HuH-7 (cell line): Measurements from ENCODE around the gene FNIP1.
"Not testable (repeated sequence)": the region's sequence is repeated elsewhere in the genome, so short reads cannot be mapped to it uniquely, and the experiment has no call there.

Experiments used
- DNase-seq: peaks from one replicate; pipeline ENCODE4 v3.0.0; 2011; ENCODE audit warnings: low spot score

FNIP1 gene

DNA sequence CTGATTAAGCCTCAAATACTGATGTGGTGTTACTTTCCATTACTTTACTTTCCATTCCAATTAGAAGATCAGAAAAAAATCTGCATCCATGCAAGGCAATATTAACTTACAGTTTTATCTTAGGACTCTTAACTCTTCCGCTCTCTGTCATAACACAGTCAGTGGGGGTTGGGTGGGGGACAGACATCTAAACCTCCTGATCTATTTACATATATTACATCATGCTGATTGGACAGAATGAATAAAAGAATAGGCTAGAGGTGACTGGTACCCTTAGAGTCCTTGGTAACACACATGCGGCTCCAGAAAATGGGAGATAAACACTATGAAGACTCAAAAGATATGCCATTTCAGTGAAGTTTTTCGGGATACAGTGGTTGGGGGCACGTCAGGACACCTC, 189.4 kb downstream of the FNIP1 start:
- no peak for DNase-seq

DNA sequence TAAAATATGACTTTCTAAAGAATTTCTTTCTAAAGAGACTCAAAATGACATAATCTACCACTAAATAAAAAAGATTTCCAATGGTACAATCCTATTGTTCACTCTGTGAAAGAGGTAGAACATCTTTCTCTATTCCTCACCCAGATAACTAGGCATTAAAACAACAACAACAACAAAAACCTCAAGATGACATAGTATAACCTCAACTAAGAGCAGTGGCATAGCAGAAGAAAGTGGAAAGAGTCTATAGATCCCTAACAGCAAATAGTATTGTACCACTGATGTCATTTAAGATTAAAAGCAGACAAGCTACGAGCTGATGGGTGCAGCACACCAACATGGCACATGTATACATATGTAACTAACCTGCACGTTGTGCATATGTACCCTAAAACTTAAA, 191.7 kb downstream of the FNIP1 start:
- no peak for DNase-seq

DNA sequence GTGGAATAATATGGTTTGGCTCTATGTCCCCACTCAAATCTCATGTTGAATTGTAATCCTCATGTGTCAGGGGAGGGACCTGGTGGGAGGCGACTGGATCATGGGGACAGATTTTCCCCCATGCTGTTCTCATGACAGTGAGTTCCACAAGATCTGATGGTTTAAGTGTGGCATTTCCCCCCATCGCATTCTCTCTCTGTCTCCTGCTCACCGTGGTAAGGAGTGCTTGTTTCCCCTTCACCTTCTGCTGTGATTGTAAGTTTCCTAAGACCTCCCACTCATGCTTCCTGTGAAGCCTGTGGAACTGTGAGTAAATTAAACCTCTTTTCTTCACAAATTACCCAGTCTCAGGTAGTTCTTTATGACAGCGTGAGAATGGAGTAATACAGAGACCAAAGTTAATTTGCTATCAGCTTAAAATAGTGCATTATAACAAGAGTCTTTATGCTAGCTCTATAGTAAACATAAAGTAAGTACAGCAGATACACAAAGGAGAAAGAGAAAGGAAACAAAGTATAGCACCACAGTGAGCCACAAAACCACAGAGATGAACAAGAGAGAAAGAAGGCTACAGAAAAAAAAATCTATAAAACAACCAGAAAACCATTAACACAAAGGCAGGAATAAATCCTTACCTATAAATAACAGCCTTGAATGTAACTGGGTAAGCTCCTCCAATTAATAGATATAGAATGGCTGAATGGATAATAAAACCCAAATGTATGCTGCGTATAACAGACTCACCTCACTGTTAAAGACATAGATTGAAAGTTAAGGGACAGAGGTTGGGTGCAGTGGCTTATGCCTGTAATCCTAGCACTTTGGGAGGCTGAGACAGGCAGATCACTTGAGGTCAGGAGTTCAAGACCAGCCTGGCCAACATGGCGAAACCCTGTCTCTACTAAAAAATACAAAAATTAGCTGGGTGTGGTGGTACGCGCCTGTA, 201.5 kb downstream of the FNIP1 start:
- no peak for DNase-seq

DNA sequence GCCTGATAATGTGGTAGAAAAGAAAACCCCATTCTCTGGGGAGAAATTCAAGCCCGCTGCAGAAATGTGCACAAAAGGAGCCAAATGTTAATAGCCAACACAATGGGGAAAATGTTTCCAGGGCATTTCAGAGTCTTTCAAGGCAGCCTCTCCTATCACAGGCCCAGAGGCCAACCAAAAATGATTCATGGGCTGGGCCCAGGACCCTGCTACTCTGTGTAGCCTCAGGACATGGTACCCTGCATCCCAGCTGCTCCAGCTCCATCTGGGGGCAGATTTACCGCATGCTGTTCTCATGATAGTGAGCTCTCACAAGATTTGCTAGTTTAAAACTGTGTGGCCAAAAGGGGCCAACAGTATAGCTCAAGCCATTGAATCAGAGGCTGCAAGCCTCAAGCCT, 202.9 kb downstream of the FNIP1 start:
- DNase-seq, result no peak

DNA sequence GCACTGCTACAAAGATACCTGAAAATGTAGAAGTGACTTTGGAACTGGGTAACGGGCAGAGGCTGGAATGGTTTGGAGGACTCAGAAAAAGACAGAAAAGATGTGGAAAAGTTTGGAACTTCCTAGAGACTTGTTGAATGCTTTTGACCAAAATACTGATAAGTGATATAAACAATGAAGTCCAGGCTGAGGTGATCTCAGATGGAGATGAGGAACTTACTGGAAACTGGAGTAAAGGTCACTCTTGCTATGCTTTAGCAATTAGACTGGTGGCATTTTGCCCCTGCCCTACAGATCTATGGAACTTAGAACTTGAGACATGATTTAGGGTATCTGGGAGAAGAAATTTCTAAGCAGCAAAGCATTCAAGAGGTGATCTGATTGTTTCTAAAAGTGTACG, 203.4 kb downstream of the FNIP1 start:
- DNase-seq, result not testable (repeated sequence)
